ENCODE measurements around the gene C17orf78.
A peak's percentile ranks its signal among the peaks of the same experiment; 100 is the strongest.
"Not testable (repeated sequence)": the region's sequence is repeated elsewhere in the genome, so short reads cannot be mapped to it uniquely, and the experiment has no call there.

C17orf78 gene

GRCh38 chr17:37385474-37385990, 9.7 kb downstream of the C17orf78 start:
- DNase-seq (ENCODE audit: low read depth in 3 of 3, low spot score in 1 of 3) = no peak

- no peak for DNase-seq (ENCODE audit: low read depth in 3 of 3, low spot score in 1 of 3)
Observed at GRCh38 chr17:37386462-37386861, 10.7 kb downstream of the C17orf78 start.

- no peak for DNase-seq (ENCODE audit: low read depth in 3 of 3, low spot score in 1 of 3)
Observed at GRCh38 chr17:37388266-37388665, 12.5 kb downstream of the C17orf78 start.

GRCh38 chr17:37389160-37389559, 13.4 kb downstream of the C17orf78 start:
- no peak for DNase-seq (ENCODE audit: low read depth in 3 of 3, low spot score in 1 of 3)

GRCh38 chr17:37391146-37391545, 15.4 kb downstream of the C17orf78 start:
- no peak for DNase-seq (ENCODE audit: low read depth in 3 of 3, low spot score in 1 of 3)

GRCh38 chr17:37392024-37392590, 16.3 kb downstream of the C17orf78 start:
- no peak for DNase-seq (ENCODE audit: low read depth in 3 of 3, low spot score in 1 of 3)

GRCh38 chr17:37393352-37393751, 17.6 kb downstream of the C17orf78 start:
- no peak for DNase-seq (ENCODE audit: low read depth in 3 of 3, low spot score in 1 of 3)

- no peak for DNase-seq (ENCODE audit: low read depth in 3 of 3, low spot score in 1 of 3)
Observed at GRCh38 chr17:37399265-37399803, 23.5 kb downstream of the C17orf78 start.

GRCh38 chr17:37400505-37400904, 24.7 kb downstream of the C17orf78 start:
- DNase-seq (ENCODE audit: low read depth in 3 of 3, low spot score in 1 of 3) = no peak

GRCh38 chr17:37405522-37405921, 29.7 kb downstream of the C17orf78 start:
- DNase-seq (ENCODE audit: low read depth in 3 of 3, low spot score in 1 of 3) = not testable (repeated sequence)

- DNase-seq (ENCODE audit: low read depth in 3 of 3, low spot score in 1 of 3) = no peak
Observed at GRCh38 chr17:37405955-37406634, 30.3 kb downstream of the C17orf78 start.

GRCh38 chr17:37406635-37407461, 31.1 kb downstream of the C17orf78 start, which contains the start of the genes ACACA and TADA2A:
ACACA (minus strand) TSS chr17:37406836; CDS start chr17:37406299, 537 bp downstream.
TADA2A (plus strand) TSS chr17:37406886; CDS start chr17:37411366, 4,480 bp downstream.
- peak; percentile 17 to 62 (median 46) for DNase-seq (ENCODE audit: low read depth in 3 of 3, low spot score in 1 of 3)

GRCh38 chr17:37408145-37408479, 32.3 kb downstream of the C17orf78 start:
- DNase-seq (ENCODE audit: low read depth in 3 of 3, low spot score in 1 of 3) = not testable (repeated sequence)

GRCh38 chr17:37410357-37410756, 34.6 kb downstream of the C17orf78 start:
- DNase-seq (ENCODE audit: low read depth in 3 of 3, low spot score in 1 of 3) = no peak

- no peak for DNase-seq (ENCODE audit: low read depth in 3 of 3, low spot score in 1 of 3)
Observed at GRCh38 chr17:37413875-37414519, 38.2 kb downstream of the C17orf78 start.

- DNase-seq (ENCODE audit: low read depth in 3 of 3, low spot score in 1 of 3) = no peak
Observed at GRCh38 chr17:37417852-37418251, 42.1 kb downstream of the C17orf78 start.

- DNase-seq (ENCODE audit: low read depth in 3 of 3, low spot score in 1 of 3) = no peak
Observed at GRCh38 chr17:37422971-37423625, 47.3 kb downstream of the C17orf78 start.

- no peak for DNase-seq (ENCODE audit: low read depth in 3 of 3, low spot score in 1 of 3)
Observed at GRCh38 chr17:37425268-37425667, 49.5 kb downstream of the C17orf78 start.

- no peak for DNase-seq (ENCODE audit: low read depth in 3 of 3, low spot score in 1 of 3)
Observed at GRCh38 chr17:37429039-37429438, 53.3 kb downstream of the C17orf78 start.

GRCh38 chr17:37429453-37429852, 53.7 kb downstream of the C17orf78 start:
- no peak for DNase-seq (ENCODE audit: low read depth in 3 of 3, low spot score in 1 of 3)

Data from stimulated activated CD4-positive, alpha-beta T cell treated with anti-CD3 and anti-CD28 coated beads, TNF-alpha, amount 100 ng/mL, for 1 hour (primary cell).